Measurements from ENCODE around the gene GLRB. TPM values are rescaled to one million over a fixed set of nuclear protein-coding genes. Genes with fewer than 3 reads are reported as not detected.

Gene GLRB
- total RNA-seq, 1 experiment from 2014 or later, result 0.70 TPM

- Mint-ChIP-seq H3K9me3 (no peaks in the 10 kb centered on the region; a peak in 1 of 5 replicates), H3K4me3 (no peak overlapping the region), H3K27ac (no peak overlapping the region), H3K4me1 (peaks cover 6% of the 10 kb centered on the region in 2 experiments), H3K36me3 (ENCODE audit: insufficient read depth in 1 of 3, low read depth in 3 of 3) (no peaks in the 10 kb centered on the region; a peak in 1 of 7 replicates), H3K27me3 (ENCODE audit: low read depth) (no peaks in the 10 kb centered on the region)
- H2BK20ac ChIP-seq (ENCODE audit: low read depth, low read length, poor library complexity, severe bottlenecking), result no peak overlapping the region
- H3K79me1 ChIP-seq (ENCODE audit: insufficient read depth, low read depth, low read length, poor library complexity, severe bottlenecking), result no peaks in the 10 kb centered on the region
- H4K91ac ChIP-seq (ENCODE audit: insufficient read length, low read depth, low read length), result no peak overlapping the region
- no peak overlapping the region for H2AFZ ChIP-seq (ENCODE audit: low read length)
- H3K23me2 ChIP-seq (ENCODE audit: insufficient read length, low read depth, low read length, poor library complexity, severe bottlenecking), result no peaks in the 10 kb centered on the region
- H2BK120ac ChIP-seq (ENCODE audit: low read depth, low read length, poor library complexity, severe bottlenecking), result no peak overlapping the region
- H3K23ac ChIP-seq (ENCODE audit: insufficient read length, low read depth, low read length), result no peak overlapping the region
- no peak overlapping the region for H2BK12ac ChIP-seq (ENCODE audit: insufficient read length, low read depth, low read length)
- no peaks in the 10 kb centered on the region for H4K20me1 ChIP-seq (ENCODE audit: control insufficient read depth, insufficient read depth, insufficient read length)
- H4K8ac ChIP-seq (replicated peaks; ENCODE audit: insufficient read length, low read depth, low read length), result no peak overlapping the region
- WGBS (ENCODE audit: extremely low coverage, insufficient read length, low lambda C conversion rate), result no CpG with 5 or more reads among the region's 1 CpG
- no peak overlapping the region for H3K9ac ChIP-seq (ENCODE audit: extremely low read depth, insufficient read length, low read length)
- no peaks in the 10 kb centered on the region for H3K27me3 ChIP-seq (ENCODE audit: insufficient read depth, low read length)
- no peak overlapping the region for H3K4ac ChIP-seq (ENCODE audit: low read depth, low read length)
- H4K5ac ChIP-seq (ENCODE audit: insufficient read length, low read depth, low read length), result no peak overlapping the region
- DNase-seq, result no peak
- no peak overlapping the region for H2BK5ac ChIP-seq (ENCODE audit: insufficient read length, low read length)
- TF ChIP-seq CTCF (conservative IDR thresholded peaks at IDR 0.05), result no peak
- H3K18ac ChIP-seq (ENCODE audit: insufficient read length, low read depth, low read length), result no peak overlapping the region
- no peak overlapping the region for H3K27ac ChIP-seq (ENCODE audit: insufficient read length, low read depth, low read length)
- H3K4me2 ChIP-seq (ENCODE audit: insufficient read depth, insufficient read length, low read length), result no peak overlapping the region
- no peak overlapping the region for H3K14ac ChIP-seq (ENCODE audit: insufficient read depth, low read length)
- H2AK5ac ChIP-seq (ENCODE audit: insufficient read length, low read length), result no peak overlapping the region
- no peaks in the 10 kb centered on the region for H3K79me2 ChIP-seq (ENCODE audit: insufficient read depth, low read length)
- H3K9me3 ChIP-seq (ENCODE audit: control insufficient read depth, low read depth, low read length), result no peaks in the 10 kb centered on the region
- no peaks in the 10 kb centered on the region for H3K4me1 ChIP-seq (ENCODE audit: insufficient read depth, low read length)
- no peak overlapping the region for H3T11ph ChIP-seq (ENCODE audit: low read length)
- no peak overlapping the region for H3K56ac ChIP-seq (ENCODE audit: insufficient read length, low read depth, low read length)
- H2BK15ac ChIP-seq (ENCODE audit: low read depth, low read length), result no peak overlapping the region
These were observed 75.8 kb downstream of the GLRB start for GRCh38 chr4:157151711-157152110.

Measured in H9 (cell line).